HepG2 (cell line): ENCODE results near the gene GPER1. TPM values are rescaled to one million over a fixed set of nuclear protein-coding genes. Genes with fewer than 3 reads are reported as not detected.
A peak's percentile ranks its signal among the peaks of the same experiment; 100 is the strongest.

Experiments
- FOXK1 ChIP-seq: sonication (generic); formaldehyde crosslinking; IDR thresholded peaks from 2 replicates; pipeline ENCODE4 v1.4.0; 2020; ENCODE audit warnings: low read depth, missing genetic modification reagents, borderline replicate concordance
- KLF11 ChIP-seq: IDR thresholded peaks from 2 replicates; pipeline ENCODE4 v1.6.1; 2016; ENCODE audit warnings: missing compliant biosample characterization
- NCOA1 ChIP-seq: sonication (generic); formaldehyde crosslinking; IDR thresholded peaks from 2 replicates; pipeline ENCODE4 v1.9.0; 2021; ENCODE audit warnings: missing genetic modification reagents
- PHF21A ChIP-seq: sonication (generic); formaldehyde crosslinking; IDR thresholded peaks from 2 replicates; pipeline ENCODE4 v1.5.0; 2020; ENCODE audit warnings: mild to moderate bottlenecking, missing genetic modification reagents
- SP4 ChIP-seq: sonication (generic); formaldehyde crosslinking; IDR thresholded peaks from 2 replicates; pipeline ENCODE4 v1.8.1; 2023; ENCODE audit warnings: mild to moderate bottlenecking, missing genetic modification reagents
- SRSF1 ChIP-seq: fragments of 200-400 bp; formaldehyde crosslinking; optimal IDR thresholded peaks from 2 replicates; pipeline ENCODE3; 2017; ENCODE audit warnings: mild to moderate bottlenecking, low read depth, low read length, moderate library complexity
- SRSF4 ChIP-seq: fragments of 200-400 bp; formaldehyde crosslinking; IDR thresholded peaks from one replicate; pipeline ENCODE4 v1.6.1; 2018; ENCODE audit warnings: mild to moderate bottlenecking, low read depth, low read length, moderate library complexity; ENCODE audit not compliant: poor library complexity, severe bottlenecking
- SUZ12 ChIP-seq: fragments of 150-350 bp; IDR thresholded peaks from 2 replicates; pipeline ENCODE4 v1.6.1; 2014; ENCODE audit warnings: low read depth, low read length
- TSC22D2 ChIP-seq: sonication (generic); formaldehyde crosslinking; IDR thresholded peaks from 2 replicates; pipeline ENCODE4 v1.5.1; 2020; ENCODE audit warnings: missing genetic modification reagents, mild to moderate bottlenecking, borderline replicate concordance
- ZBTB42 ChIP-seq: sonication (generic); formaldehyde crosslinking; IDR thresholded peaks from 2 replicates; pipeline ENCODE4 v1.5.0; 2020; ENCODE audit warnings: mild to moderate bottlenecking, missing genetic modification reagents
- ZBTB44 ChIP-seq: sonication (generic); formaldehyde crosslinking; IDR thresholded peaks from 2 replicates; pipeline ENCODE4 v1.4.0; 2020; ENCODE audit warnings: missing genetic modification reagents
- ZFP1 ChIP-seq: IDR thresholded peaks from 2 replicates; pipeline ENCODE4 v1.6.1; 2016
- ZKSCAN5 ChIP-seq: sonication (generic); formaldehyde crosslinking; IDR thresholded peaks from 2 replicates; pipeline ENCODE4 v1.5.1; 2020; ENCODE audit warnings: mild to moderate bottlenecking, missing genetic modification reagents
- ZNF746 ChIP-seq: sonication (generic); formaldehyde crosslinking; IDR thresholded peaks from 2 replicates; pipeline ENCODE4 v1.8.0; 2022; ENCODE audit warnings: mild to moderate bottlenecking, missing genetic modification reagents
- ZNF782 ChIP-seq: sonication (generic); formaldehyde crosslinking; IDR thresholded peaks from 2 replicates; pipeline ENCODE4 v1.4.0; 2020; ENCODE audit warnings: missing genetic modification reagents, mild to moderate bottlenecking, borderline replicate concordance
- ZSCAN25 ChIP-seq: sonication (generic); formaldehyde crosslinking; IDR thresholded peaks from 2 replicates; pipeline ENCODE4 v1.8.0; 2022; ENCODE audit warnings: mild to moderate bottlenecking, missing genetic modification reagents
- polyA plus RNA-seq, 8 experiments: library from polyadenylated mRNA; depleted of rRNA in 3 of 8; stranded (reverse) in 7 of 8; unstranded in 1 of 8; fragments of >200 nt; fragmentation: Illumina TruSeq in 4 of 8; extraction: Trizol in 4 of 8; gene quantifications; 2 replicates each; pipeline versions ENCODE4 v1.2.1 to v1.2.3, GENCODE V29; 2011 to 2016; ENCODE audit warnings: low read depth in 4 of 8, missing spikeins in 1 of 8, mixed read lengths in 1 of 8; ENCODE audit not compliant: insufficient read depth in 1 of 8
- total RNA-seq, 5 experiments: library from RNA; depleted of rRNA; stranded (reverse); fragments of >200 nt; fragmentation: Illumina TruSeq; extraction: Trizol; gene quantifications; 2 replicates each; pipeline ENCODE4 v1.2.3, GENCODE V29; 2016; ENCODE audit warnings: low read depth in 1 of 5
- TF ChIP-seq, protein P1 (sequence below): sonication (generic); formaldehyde crosslinking; IDR thresholded peaks from 2 replicates; pipeline ENCODE4 v1.5.0; 2020; ENCODE audit warnings: mild to moderate bottlenecking, missing genetic modification reagents, borderline replicate concordance
- TF ChIP-seq, protein P2 (sequence below): sonication (generic); formaldehyde crosslinking; IDR thresholded peaks from 2 replicates; pipeline ENCODE4 v1.9.0; 2021; ENCODE audit warnings: missing genetic modification reagents, mild to moderate bottlenecking, borderline replicate concordance
- TF ChIP-seq, protein P3 (sequence below): sonication (generic); formaldehyde crosslinking; IDR thresholded peaks from 2 replicates; pipeline ENCODE4 v1.4.0; 2020; ENCODE audit warnings: mild to moderate bottlenecking, low read depth, missing genetic modification reagents

Gene GPER1
- total and polyA plus RNA-seq, 2 of the 13 experiments (the other 11 are each of a cell fraction or from before 2014, with no cell fraction given), result 12.7 to 19.7 TPM

DNA sequence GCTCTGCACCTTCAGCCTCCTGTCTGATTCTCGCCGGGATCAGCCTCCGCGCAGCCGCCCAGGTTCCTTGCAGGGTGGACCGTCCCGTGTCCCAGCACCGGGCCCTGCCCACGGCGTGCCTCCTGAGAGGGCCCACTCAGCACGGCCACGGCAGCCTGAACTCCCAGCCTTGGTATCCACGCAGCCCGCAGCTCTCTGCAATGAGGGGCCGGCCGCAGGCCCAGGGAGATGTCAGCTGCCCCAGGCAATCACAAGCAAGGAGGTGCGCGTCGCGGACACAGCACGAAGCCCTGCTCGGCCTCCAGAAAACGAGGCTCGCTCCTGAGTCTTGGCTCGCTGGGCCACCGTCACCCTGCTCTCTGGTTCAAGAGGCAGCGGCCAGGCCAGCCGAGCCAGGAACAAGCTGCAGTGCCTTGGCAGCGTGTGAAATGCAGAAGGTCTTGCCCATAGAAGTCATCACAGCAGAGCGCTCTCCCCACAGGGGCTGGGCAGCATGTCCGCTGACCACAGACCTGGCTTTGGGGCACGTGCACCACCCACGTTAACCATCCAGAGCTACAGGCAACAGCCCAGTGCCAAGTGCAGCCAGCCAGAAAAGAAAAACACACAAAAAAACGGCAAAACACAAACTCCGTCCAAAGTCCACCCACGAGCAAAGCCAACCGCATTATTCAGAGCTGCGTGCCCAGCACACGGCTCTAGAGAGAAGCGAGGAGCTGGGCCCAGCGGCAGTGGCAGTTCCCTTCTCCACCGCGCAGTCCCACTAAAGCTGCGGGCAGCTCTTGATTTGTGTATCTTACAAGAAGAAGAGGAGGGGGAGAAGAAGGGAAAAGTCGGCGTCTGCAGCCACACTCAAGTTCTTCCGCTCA is 13.9 kb downstream of the GPER1 start (continued):
- TF ChIP-seq, protein P1, sequence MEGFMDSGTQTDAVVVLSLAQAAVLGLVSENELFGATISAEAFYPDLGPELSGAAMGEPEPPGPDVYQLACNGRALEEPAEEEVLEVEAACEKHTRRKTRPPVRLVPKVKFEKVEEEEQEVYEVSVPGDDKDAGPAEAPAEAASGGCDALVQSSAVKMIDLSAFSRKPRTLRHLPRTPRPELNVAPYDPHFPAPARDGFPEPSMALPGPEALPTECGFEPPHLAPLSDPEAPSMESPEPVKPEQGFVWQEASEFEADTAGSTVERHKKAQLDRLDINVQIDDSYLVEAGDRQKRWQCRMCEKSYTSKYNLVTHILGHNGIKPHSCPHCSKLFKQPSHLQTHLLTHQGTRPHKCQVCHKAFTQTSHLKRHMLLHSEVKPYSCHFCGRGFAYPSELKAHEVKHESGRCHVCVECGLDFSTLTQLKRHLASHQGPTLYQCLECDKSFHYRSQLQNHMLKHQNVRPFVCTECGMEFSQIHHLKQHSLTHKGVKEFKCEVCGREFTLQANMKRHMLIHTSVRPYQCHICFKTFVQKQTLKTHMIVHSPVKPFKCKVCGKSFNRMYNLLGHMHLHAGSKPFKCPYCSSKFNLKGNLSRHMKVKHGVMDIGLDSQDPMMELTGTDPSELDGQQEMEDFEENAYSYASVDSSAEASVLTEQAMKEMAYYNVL, result peak; percentile 45; the same call in 1 of the 2 replicates
- TF ChIP-seq KLF11 (no peak), SP4 (CRISPR knock-in tag) (no peak), NCOA1 (CRISPR knock-in tag) (no peak), ZNF746 (no peak), ZSCAN25 (no peak), ZFP1 (CRISPR knock-in tag) (0 out of 2 replicates have a peak, but pooled peaks have one; percentile 44), ZBTB42 (CRISPR knock-in tag) (no peak), ZNF782 (CRISPR knock-in tag) (no peak), TSC22D2 (CRISPR knock-in tag) (no peak), ZKSCAN5 (CRISPR knock-in tag) (no peak), ZBTB44 (CRISPR knock-in tag) (no peak), SRSF4 (no peak), SUZ12 (no peak), SRSF1 (no peak), PHF21A (CRISPR knock-in tag) (peak; percentile 55), FOXK1 (CRISPR knock-in tag) (no peak)
- TF ChIP-seq, protein P2, sequence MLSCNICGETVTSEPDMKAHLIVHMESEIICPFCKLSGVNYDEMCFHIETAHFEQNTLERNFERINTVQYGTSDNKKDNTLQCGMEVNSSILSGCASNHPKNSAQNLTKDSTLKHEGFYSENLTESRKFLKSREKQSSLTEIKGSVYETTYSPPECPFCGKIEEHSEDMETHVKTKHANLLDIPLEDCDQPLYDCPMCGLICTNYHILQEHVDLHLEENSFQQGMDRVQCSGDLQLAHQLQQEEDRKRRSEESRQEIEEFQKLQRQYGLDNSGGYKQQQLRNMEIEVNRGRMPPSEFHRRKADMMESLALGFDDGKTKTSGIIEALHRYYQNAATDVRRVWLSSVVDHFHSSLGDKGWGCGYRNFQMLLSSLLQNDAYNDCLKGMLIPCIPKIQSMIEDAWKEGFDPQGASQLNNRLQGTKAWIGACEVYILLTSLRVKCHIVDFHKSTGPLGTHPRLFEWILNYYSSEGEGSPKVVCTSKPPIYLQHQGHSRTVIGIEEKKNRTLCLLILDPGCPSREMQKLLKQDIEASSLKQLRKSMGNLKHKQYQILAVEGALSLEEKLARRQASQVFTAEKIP (CRISPR knock-in tag), result no peak
- TF ChIP-seq, protein P3, sequence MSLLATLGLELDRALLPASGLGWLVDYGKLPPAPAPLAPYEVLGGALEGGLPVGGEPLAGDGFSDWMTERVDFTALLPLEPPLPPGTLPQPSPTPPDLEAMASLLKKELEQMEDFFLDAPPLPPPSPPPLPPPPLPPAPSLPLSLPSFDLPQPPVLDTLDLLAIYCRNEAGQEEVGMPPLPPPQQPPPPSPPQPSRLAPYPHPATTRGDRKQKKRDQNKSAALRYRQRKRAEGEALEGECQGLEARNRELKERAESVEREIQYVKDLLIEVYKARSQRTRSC (CRISPR knock-in tag), result no peak
